CD8-positive, alpha-beta memory T cell (primary cell): ENCODE results near the gene FBN1. TPM values are rescaled to one million over a fixed set of nuclear protein-coding genes. Genes with fewer than 3 reads are reported as not detected.

ENCODE experiments used
- CTCF ChIA-PET: fragments of 350-600 bp; sonication (Branson Sonifier 250); formaldehyde crosslinking; loops from one replicate; lab custom pipeline; 2021; ENCODE audit warnings: antibody characterized with exemption; lab: Charles Lee
- POLR2A ChIA-PET: fragments of 350-600 bp; sonication (Branson Sonifier 250); formaldehyde crosslinking; loops from one replicate; lab custom pipeline; 2021; ENCODE audit warnings: antibody characterized with exemption; lab: Charles Lee
- DNase-seq, 5 donors: peaks; one replicate each; pipeline versions ENCODE4 v3.0.0 to v3.0.0-alpha.2; 2020 to 2022; ENCODE audit warnings: mixed read lengths in 1 of 5
- H3K27ac ChIP-seq: one replicate; pipeline ENCODE4 v1.7.0; 2013; ENCODE audit warnings: low read depth, mild to moderate bottlenecking, low read length, moderate library complexity
- H3K27me3 ChIP-seq: 2 replicates; pipeline ENCODE4 v1.7.0; 2013; ENCODE audit warnings: low read length, mild to moderate bottlenecking; ENCODE audit not compliant: insufficient read depth, poor library complexity, severe bottlenecking
- H3K36me3 ChIP-seq: 2 replicates; pipeline ENCODE4 v1.7.0; 2013; ENCODE audit warnings: mild to moderate bottlenecking, low read length, moderate library complexity; ENCODE audit not compliant: insufficient read depth
- H3K4me1 ChIP-seq: 2 replicates; pipeline ENCODE4 v1.7.0; 2013; ENCODE audit warnings: mild to moderate bottlenecking, low read length, moderate library complexity; ENCODE audit not compliant: insufficient read depth
- H3K4me3 ChIP-seq: 2 replicates; pipeline ENCODE4 v1.7.0; 2013; ENCODE audit warnings: mild to moderate bottlenecking, low read length
- H3K9me3 ChIP-seq: 2 replicates; pipeline ENCODE4 v1.7.0; 2013; ENCODE audit warnings: mild to moderate bottlenecking, low read length
- H3K27ac Mint-ChIP-seq, 8 donors: one replicate each; pipeline ENCODE4 v1.8.0; 2020 to 2021; ENCODE audit warnings: mixed read lengths in 8 of 8, mild to moderate bottlenecking in 6 of 8, inconsistent platforms in 3 of 8, moderate library complexity in 3 of 8
- H3K27me3 Mint-ChIP-seq, 2 donors: one replicate each; pipeline ENCODE4 v1.8.0; 2020 to 2021; ENCODE audit warnings: mixed read lengths in 2 of 2, mild to moderate bottlenecking in 1 of 2, moderate library complexity in 1 of 2
- H3K36me3 Mint-ChIP-seq, 3 donors: one replicate each; pipeline ENCODE4 v1.8.0; 2020 to 2021; ENCODE audit warnings: mixed read lengths in 3 of 3, inconsistent platforms in 1 of 3, mild to moderate bottlenecking in 1 of 3
- H3K4me1 Mint-ChIP-seq, 3 donors: one replicate each; pipeline ENCODE4 v1.8.0; 2020 to 2021; ENCODE audit warnings: mixed read lengths in 3 of 3, inconsistent platforms in 1 of 3, mild to moderate bottlenecking in 1 of 3
- H3K4me3 Mint-ChIP-seq, 7 donors: one replicate each; pipeline ENCODE4 v1.8.0; 2020 to 2021; ENCODE audit warnings: mixed read lengths in 7 of 7, mild to moderate bottlenecking in 6 of 7, moderate library complexity in 4 of 7, inconsistent platforms in 2 of 7
- H3K9me3 Mint-ChIP-seq, 5 donors: one replicate each; pipeline ENCODE4 v1.8.0; 2020 to 2022; ENCODE audit warnings: mixed read lengths in 5 of 5, mild to moderate bottlenecking in 3 of 5, moderate library complexity in 2 of 5, inconsistent platforms in 1 of 5
- polyA plus RNA-seq: library from polyadenylated mRNA; unstranded; fragments of 300-500 nt; fragmentation: Illumina TruSeq; gene quantifications from one replicate; pipeline ENCODE4 v1.2.3, GENCODE V29; 2021
- total RNA-seq, 2 experiments: library from RNA; stranded (reverse); gene quantifications; one replicate each; pipeline ENCODE4 v1.2.3, GENCODE V29; 2021

The FBN1 gene
- total and polyA plus RNA-seq, 3 experiments from 2014 or later = 0.13 to 0.46 (median 0.21) TPM

- Mint-ChIP-seq H3K4me3 (no peak overlapping the region), H3K4me1 (no peaks in the 10 kb centered on the region), H3K27ac (no peak overlapping the region), H3K9me3 (no peaks in the 10 kb centered on the region), H3K27me3 (peaks cover 0 to 5% of the 10 kb centered on the region in 2 donors), H3K36me3 (no peaks in the 10 kb centered on the region)
- no peak overlapping the region for H3K4me3 ChIP-seq
- no peaks in the 10 kb centered on the region for H3K36me3 ChIP-seq
- no peaks in the 10 kb centered on the region for H3K27me3 ChIP-seq
- H3K4me1 ChIP-seq = no peaks in the 10 kb centered on the region
- H3K27ac ChIP-seq = no peak overlapping the region
- DNase-seq = no peak
- CTCF ChIA-PET = no interaction called here
- H3K9me3 ChIP-seq = no peaks in the 10 kb centered on the region
- POLR2A ChIA-PET = no interaction called here
Observed at GRCh38 chr15:48596841-48597240, 48.7 kb downstream of the FBN1 start.

GRCh38 chr15:48596415-48596814, 49.1 kb downstream of the FBN1 start:
- Mint-ChIP-seq H3K36me3 (no peaks in the 10 kb centered on the region), H3K4me3 (no peak overlapping the region), H3K27ac (no peak overlapping the region), H3K9me3 (no peaks in the 10 kb centered on the region), H3K27me3 (peaks cover 0 to 5% of the 10 kb centered on the region in 2 donors), H3K4me1 (no peaks in the 10 kb centered on the region)
- H3K9me3 ChIP-seq = no peaks in the 10 kb centered on the region
- CTCF ChIA-PET = no interaction called here
- no peak overlapping the region for H3K27ac ChIP-seq
- POLR2A ChIA-PET = no interaction called here
- H3K36me3 ChIP-seq = no peaks in the 10 kb centered on the region
- DNase-seq = no peak
- H3K4me3 ChIP-seq = no peak overlapping the region
- H3K4me1 ChIP-seq = no peaks in the 10 kb centered on the region
- no peaks in the 10 kb centered on the region for H3K27me3 ChIP-seq

- Histone ChIP-seq H3K27me3 (no peaks in the 10 kb centered on the region), H3K4me3 (no peak overlapping the region), H3K27ac (no peak overlapping the region), H3K4me1 (no peaks in the 10 kb centered on the region), H3K36me3 (no peaks in the 10 kb centered on the region), H3K9me3 (no peaks in the 10 kb centered on the region)
- ChIA-PET CTCF (no interaction called here), POLR2A (no interaction called here)
- Mint-ChIP-seq H3K4me3 (no peak overlapping the region), H3K9me3 (no peaks in the 10 kb centered on the region), H3K27ac (no peak overlapping the region), H3K4me1 (no peaks in the 10 kb centered on the region), H3K36me3 (no peaks in the 10 kb centered on the region), H3K27me3 (peaks cover 0 to 5% of the 10 kb centered on the region in 2 donors)
- DNase-seq = no peak
Observed at GRCh38 chr15:48595981-48596380, 49.5 kb downstream of the FBN1 start.

DNA sequence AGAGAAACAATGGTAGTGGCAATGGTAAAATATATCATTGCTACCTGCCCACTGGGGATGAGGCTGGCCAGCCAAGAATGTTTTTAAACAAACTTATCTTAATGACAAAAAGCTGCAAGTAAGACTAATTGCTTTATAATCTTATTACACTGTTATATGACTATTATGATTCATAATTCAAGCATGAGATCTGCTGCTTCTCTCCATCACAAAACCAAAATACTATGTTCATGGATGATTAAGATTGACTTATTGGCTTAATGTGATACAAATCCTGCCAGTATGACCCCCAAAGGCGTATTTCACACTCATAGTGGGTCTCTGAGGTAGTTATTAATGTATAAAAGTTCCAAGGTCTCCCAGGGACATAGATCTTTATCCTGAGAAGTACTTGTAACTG, 52.6 kb downstream of the FBN1 start:
- Mint-ChIP-seq H3K4me3 (no peak overlapping the region), H3K27me3 (peaks cover 0 to 8% of the 10 kb centered on the region in 2 donors), H3K27ac (no peak overlapping the region), H3K36me3 (no peaks in the 10 kb centered on the region), H3K4me1 (no peaks in the 10 kb centered on the region), H3K9me3 (peaks cover 0 to 2% (median 0%) of the 10 kb centered on the region in 5 donors)
- Histone ChIP-seq H3K27me3 (no peaks in the 10 kb centered on the region), H3K27ac (no peak overlapping the region), H3K4me1 (no peaks in the 10 kb centered on the region), H3K9me3 (no peaks in the 10 kb centered on the region), H3K4me3 (no peak overlapping the region), H3K36me3 (no peaks in the 10 kb centered on the region)
- POLR2A ChIA-PET = no interaction called here
- CTCF ChIA-PET = no interaction called here
- no peak for DNase-seq

- H3K4me1 ChIP-seq = no peaks in the 10 kb centered on the region
- H3K9me3 Mint-ChIP-seq = peaks cover 0 to 4% (median 0%) of the 10 kb centered on the region in 5 donors
- no peaks in the 10 kb centered on the region for H3K36me3 ChIP-seq
- H3K27ac Mint-ChIP-seq = peak overlapping the region in 1 of 8 donors; percentile 35
- ChIA-PET CTCF (no interaction called here), POLR2A (no interaction called here)
- H3K4me1 Mint-ChIP-seq = no peaks in the 10 kb centered on the region
- H3K27me3 ChIP-seq = no peaks in the 10 kb centered on the region
- H3K4me3 ChIP-seq = no peak overlapping the region
- peaks cover 0 to 8% of the 10 kb centered on the region in 2 donors for H3K27me3 Mint-ChIP-seq
- no peak overlapping the region for H3K4me3 Mint-ChIP-seq
- no peaks in the 10 kb centered on the region for H3K36me3 Mint-ChIP-seq
- H3K27ac ChIP-seq = no peak overlapping the region
- DNase-seq = no peak
- H3K9me3 ChIP-seq = no peaks in the 10 kb centered on the region
Observed at GRCh38 chr15:48592221-48592731, 53.2 kb downstream of the FBN1 start.

DNA sequence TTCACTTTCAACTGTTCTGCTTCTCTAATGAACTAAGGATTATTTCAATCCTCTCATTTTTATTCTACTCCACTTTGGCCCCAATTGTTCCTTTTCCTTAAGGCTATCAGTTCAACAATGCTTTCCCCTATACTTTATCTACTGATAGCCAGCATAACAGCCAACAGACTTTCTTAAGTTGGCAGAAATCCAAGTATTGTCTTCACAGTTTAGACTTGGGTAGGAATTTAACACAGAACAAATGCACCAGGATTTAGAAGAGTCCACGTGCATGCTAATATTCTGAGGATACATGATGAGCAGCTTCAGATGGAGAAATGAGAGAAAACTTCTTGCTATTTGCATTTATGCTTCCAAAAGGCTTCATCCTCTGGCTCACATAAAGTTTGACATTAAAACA, 54.8 kb downstream of the FBN1 start:
- CTCF ChIA-PET = no interaction called here
- H3K27me3 Mint-ChIP-seq = peaks cover 0 to 8% of the 10 kb centered on the region in 2 donors

DNA sequence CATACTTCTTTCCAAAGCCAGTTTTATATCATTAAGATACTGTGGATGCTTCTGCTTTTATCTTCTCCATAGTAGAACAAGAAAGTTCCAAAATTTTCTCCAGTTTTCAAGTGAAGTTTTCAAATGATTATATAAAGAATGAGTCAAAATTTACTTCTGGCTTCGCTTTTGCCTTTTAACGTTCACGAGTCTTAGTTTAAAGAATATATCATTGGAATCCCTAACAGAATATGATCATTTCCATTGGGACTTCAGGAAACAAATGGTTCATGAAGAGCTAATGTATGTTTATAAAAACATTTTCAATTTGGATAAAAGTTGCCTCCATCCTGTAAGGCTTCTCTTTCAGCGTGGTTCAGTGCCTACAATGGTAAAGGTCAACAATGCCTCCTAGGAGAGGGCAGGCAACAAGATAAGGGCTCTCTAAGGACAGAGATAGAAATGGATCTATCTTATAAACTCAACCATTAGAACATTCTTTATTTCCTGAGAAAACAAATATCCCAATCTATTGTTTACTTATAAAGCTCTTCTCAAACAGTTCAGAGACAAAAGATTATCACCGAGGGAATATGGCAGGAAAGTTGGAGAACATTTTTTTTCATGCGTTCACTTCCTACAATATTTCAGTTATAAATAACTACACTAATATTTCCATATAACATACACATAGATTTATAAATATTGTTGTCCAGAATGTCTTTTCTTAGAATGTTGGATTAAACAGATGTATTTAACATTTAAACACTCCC, 60.5 kb downstream of the FBN1 start:
- ChIA-PET CTCF (no interaction called here), POLR2A (no interaction called here)
- Histone ChIP-seq H3K27ac (no peak overlapping the region), H3K9me3 (no peaks in the 10 kb centered on the region), H3K4me1 (no peaks in the 10 kb centered on the region), H3K27me3 (no peaks in the 10 kb centered on the region), H3K4me3 (no peak overlapping the region), H3K36me3 (no peaks in the 10 kb centered on the region)
- DNase-seq = no peak
- H3K4me3 Mint-ChIP-seq = no peak overlapping the region
- peaks cover 0 to 4% (median 0%) of the 10 kb centered on the region in 5 donors for H3K9me3 Mint-ChIP-seq
- H3K4me1 Mint-ChIP-seq = no peaks in the 10 kb centered on the region
- H3K36me3 Mint-ChIP-seq = no peaks in the 10 kb centered on the region
- H3K27ac Mint-ChIP-seq = no peak overlapping the region
- H3K27me3 Mint-ChIP-seq = peaks cover 3% of the 10 kb centered on the region in 2 donors

More for the DNA sequence above, 54.8 kb downstream of the FBN1 start:
- Mint-ChIP-seq H3K9me3 (peaks cover 0 to 4% (median 0%) of the 10 kb centered on the region in 5 donors), H3K36me3 (no peaks in the 10 kb centered on the region), H3K27ac (no peak overlapping the region), H3K4me1 (no peaks in the 10 kb centered on the region), H3K4me3 (no peak overlapping the region)
- H3K4me3 ChIP-seq = no peak overlapping the region
- DNase-seq = no peak
- H3K27ac ChIP-seq = no peak overlapping the region
- no peaks in the 10 kb centered on the region for H3K4me1 ChIP-seq
- H3K9me3 ChIP-seq = no peaks in the 10 kb centered on the region
- no peaks in the 10 kb centered on the region for H3K36me3 ChIP-seq
- H3K27me3 ChIP-seq = no peaks in the 10 kb centered on the region
- POLR2A ChIA-PET = no interaction called here

- H3K4me1 Mint-ChIP-seq = no peaks in the 10 kb centered on the region
- Histone ChIP-seq H3K9me3 (no peaks in the 10 kb centered on the region), H3K27ac (no peak overlapping the region), H3K4me1 (no peaks in the 10 kb centered on the region), H3K36me3 (no peaks in the 10 kb centered on the region), H3K4me3 (no peak overlapping the region), H3K27me3 (no peaks in the 10 kb centered on the region)
- DNase-seq = no peak
- POLR2A ChIA-PET = no interaction called here
- H3K36me3 Mint-ChIP-seq = no peaks in the 10 kb centered on the region
- H3K9me3 Mint-ChIP-seq = peaks cover 0 to 4% (median 0%) of the 10 kb centered on the region in 5 donors
- H3K27ac Mint-ChIP-seq = no peak overlapping the region
- H3K4me3 Mint-ChIP-seq = no peak overlapping the region
- CTCF ChIA-PET = no interaction called here
- H3K27me3 Mint-ChIP-seq = peaks cover 3 to 4% of the 10 kb centered on the region in 2 donors
Observed at GRCh38 chr15:48584090-48584811, 61.3 kb downstream of the FBN1 start.
